Effector memory CD8-positive, alpha-beta T cell (primary cell): ENCODE measurements around the gene SV2C.
A peak's percentile ranks its signal among the peaks of the same experiment; 100 is the strongest.

ENCODE experiments used
- ATAC-seq: fragments of 150-1000 bp; cut with Tn5 transposase; replicated peaks from 2 replicates; pipeline ENCODE4 v1.10.0; 2021; ENCODE audit warnings: mild to moderate bottlenecking, moderate library complexity
- DNase-seq, 3 experiments: peaks; one replicate each; pipeline ENCODE4 v3.0.0; 2021
- H3K27ac Mint-ChIP-seq, 2 donors: one replicate each; pipeline ENCODE4 v1.8.0; 2022; ENCODE audit warnings: mild to moderate bottlenecking in 2 of 2, mixed read lengths in 2 of 2, moderate library complexity in 2 of 2
- H3K27me3 Mint-ChIP-seq, 2 donors: one replicate each; pipeline ENCODE4 v1.8.0; 2022; ENCODE audit warnings: mixed read lengths in 2 of 2
- H3K36me3 Mint-ChIP-seq: one replicate; pipeline ENCODE4 v1.8.0; 2022; ENCODE audit warnings: mild to moderate bottlenecking, moderate library complexity, mixed read lengths; ENCODE audit not compliant: insufficient read depth
- H3K4me1 Mint-ChIP-seq, 2 donors: one replicate each; pipeline ENCODE4 v1.8.0; 2022; ENCODE audit warnings: low read depth in 2 of 2, mixed read lengths in 2 of 2
- H3K4me3 Mint-ChIP-seq, 2 donors: one replicate each; pipeline ENCODE4 v1.8.0; 2022; ENCODE audit warnings: mild to moderate bottlenecking in 2 of 2, mixed read lengths in 2 of 2, moderate library complexity in 2 of 2
- H3K9me3 Mint-ChIP-seq, 2 donors: one replicate each; pipeline ENCODE4 v1.8.0; 2022; ENCODE audit warnings: mixed read lengths in 2 of 2

The SV2C gene

GRCh38 chr5:76371960-76372322 is 288.8 kb downstream of the SV2C start:
- Mint-ChIP-seq H3K27ac (peak overlapping the region in 1 of 2 donors; percentile 59), H3K9me3 (no peaks in the 10 kb centered on the region), H3K4me3 (no peak overlapping the region), H3K27me3 (no peaks in the 10 kb centered on the region), H3K36me3 (peaks cover 3% of the 10 kb centered on the region), H3K4me1 (peaks cover 5 to 14% of the 10 kb centered on the region in 2 donors)
- no peak for DNase-seq
- no peak for ATAC-seq

GRCh38 chr5:76372323-76373054 is 289.3 kb downstream of the SV2C start:
- Mint-ChIP-seq H3K4me1 (peaks cover 5 to 14% of the 10 kb centered on the region in 2 donors), H3K9me3 (no peaks in the 10 kb centered on the region), H3K4me3 (no peak overlapping the region), H3K27me3 (no peaks in the 10 kb centered on the region), H3K27ac (peak overlapping the region; percentile 59 to 81), H3K36me3 (peaks cover 3% of the 10 kb centered on the region)
- no peak for DNase-seq
- no peak for ATAC-seq

GRCh38 chr5:76376148-76376865 is 293.1 kb downstream of the SV2C start:
- peaks cover 21 to 39% of the 10 kb centered on the region in 2 donors for H3K4me1 Mint-ChIP-seq
- no peak for DNase-seq
- ATAC-seq, result no peak
- H3K4me3 Mint-ChIP-seq, result no peak overlapping the region
- H3K36me3 Mint-ChIP-seq, result no peaks in the 10 kb centered on the region
- no peaks in the 10 kb centered on the region for H3K9me3 Mint-ChIP-seq
- peak overlapping the region in 1 of 2 donors; percentile 50 for H3K27ac Mint-ChIP-seq
- no peaks in the 10 kb centered on the region for H3K27me3 Mint-ChIP-seq

- Mint-ChIP-seq H3K27ac (peak overlapping the region; percentile 24 to 30), H3K27me3 (no peaks in the 10 kb centered on the region), H3K36me3 (no peaks in the 10 kb centered on the region), H3K9me3 (no peaks in the 10 kb centered on the region), H3K4me1 (peaks cover 21 to 39% of the 10 kb centered on the region in 2 donors), H3K4me3 (no peak overlapping the region)
- no peak for ATAC-seq
- DNase-seq, result no peak
Measured at GRCh38 chr5:76376866-76377230, 293.7 kb downstream of the SV2C start.

GRCh38 chr5:76378355-76378754 is 295.2 kb downstream of the SV2C start:
- Mint-ChIP-seq H3K9me3 (no peaks in the 10 kb centered on the region), H3K4me3 (no peak overlapping the region), H3K36me3 (no peaks in the 10 kb centered on the region), H3K27me3 (no peaks in the 10 kb centered on the region), H3K4me1 (peaks cover 26 to 38% of the 10 kb centered on the region in 2 donors), H3K27ac (peak overlapping the region; percentile 13 to 30)
- ATAC-seq (no peak), DNase-seq (no peak)

- no peak for DNase-seq
- ATAC-seq, result no peak
- H3K4me3 Mint-ChIP-seq, result no peak overlapping the region
- H3K9me3 Mint-ChIP-seq, result no peaks in the 10 kb centered on the region
- peaks cover 33 to 45% of the 10 kb centered on the region in 2 donors for H3K4me1 Mint-ChIP-seq
- no peaks in the 10 kb centered on the region for H3K36me3 Mint-ChIP-seq
- H3K27me3 Mint-ChIP-seq, result no peaks in the 10 kb centered on the region
- H3K27ac Mint-ChIP-seq, result peak overlapping the region in 1 of 2 donors; percentile 13
Measured at GRCh38 chr5:76379316-76379715, 296.1 kb downstream of the SV2C start.

GRCh38 chr5:76379855-76380254 is 296.7 kb downstream of the SV2C start:
- H3K36me3 Mint-ChIP-seq, result no peaks in the 10 kb centered on the region
- H3K4me3 Mint-ChIP-seq, result no peak overlapping the region
- H3K9me3 Mint-ChIP-seq, result no peaks in the 10 kb centered on the region
- peaks cover 33 to 48% of the 10 kb centered on the region in 2 donors for H3K4me1 Mint-ChIP-seq
- ATAC-seq (no peak), DNase-seq (no peak)
- no peaks in the 10 kb centered on the region for H3K27me3 Mint-ChIP-seq
- H3K27ac Mint-ChIP-seq, result peak overlapping the region in 1 of 2 donors; percentile 13

- Mint-ChIP-seq H3K4me1 (peaks cover 31 to 52% of the 10 kb centered on the region in 2 donors), H3K27ac (no peak overlapping the region), H3K9me3 (no peaks in the 10 kb centered on the region), H3K27me3 (no peaks in the 10 kb centered on the region), H3K4me3 (no peak overlapping the region), H3K36me3 (no peaks in the 10 kb centered on the region)
- DNase-seq (no peak), ATAC-seq (no peak)
Measured at GRCh38 chr5:76380346-76381066, 297.3 kb downstream of the SV2C start.

GRCh38 chr5:76383126-76383832 is 300.1 kb downstream of the SV2C start:
- Mint-ChIP-seq H3K27ac (peak overlapping the region; percentile 39 to 88), H3K4me3 (peak overlapping the region in 1 of 2 donors; percentile 16), H3K36me3 (no peaks in the 10 kb centered on the region), H3K27me3 (no peaks in the 10 kb centered on the region), H3K4me1 (peaks cover 31 to 47% of the 10 kb centered on the region in 2 donors), H3K9me3 (no peaks in the 10 kb centered on the region)
- DNase-seq, result no peak
- peak; percentile 78 for ATAC-seq

- Mint-ChIP-seq H3K36me3 (no peaks in the 10 kb centered on the region), H3K9me3 (no peaks in the 10 kb centered on the region), H3K27ac (peak overlapping the region; percentile 77 to 88), H3K27me3 (no peaks in the 10 kb centered on the region), H3K4me1 (peaks cover 23 to 39% of the 10 kb centered on the region in 2 donors), H3K4me3 (peak overlapping the region in 1 of 2 donors; percentile 40)
- DNase-seq (no peak), ATAC-seq (no peak)
Measured at GRCh38 chr5:76384189-76384588, 301.0 kb downstream of the SV2C start.

- Mint-ChIP-seq H3K27me3 (no peaks in the 10 kb centered on the region), H3K4me1 (peaks cover 20 to 36% of the 10 kb centered on the region in 2 donors), H3K27ac (peak overlapping the region in 1 of 2 donors; percentile 52), H3K4me3 (peak overlapping the region in 1 of 2 donors; percentile 40), H3K9me3 (no peaks in the 10 kb centered on the region), H3K36me3 (no peaks in the 10 kb centered on the region)
- ATAC-seq, result peak; percentile 47
- DNase-seq, result no peak
Measured at GRCh38 chr5:76384705-76385104, 301.5 kb downstream of the SV2C start.

- Mint-ChIP-seq H3K27ac (peak overlapping the region in 1 of 2 donors; percentile 82), H3K4me1 (peaks cover 26 to 41% of the 10 kb centered on the region in 2 donors), H3K9me3 (no peaks in the 10 kb centered on the region), H3K4me3 (no peak overlapping the region), H3K36me3 (peaks cover 6% of the 10 kb centered on the region), H3K27me3 (no peaks in the 10 kb centered on the region)
- ATAC-seq (no peak), DNase-seq (no peak)
Measured at GRCh38 chr5:76385540-76385939, 302.4 kb downstream of the SV2C start.

- no peaks in the 10 kb centered on the region for H3K27me3 Mint-ChIP-seq
- H3K4me1 Mint-ChIP-seq, result peaks cover 26 to 44% of the 10 kb centered on the region in 2 donors
- peak overlapping the region in 1 of 2 donors; percentile 82 for H3K27ac Mint-ChIP-seq
- ATAC-seq, result no peak
- no peaks in the 10 kb centered on the region for H3K9me3 Mint-ChIP-seq
- no peak for DNase-seq
- H3K36me3 Mint-ChIP-seq, result peaks cover 6% of the 10 kb centered on the region
- H3K4me3 Mint-ChIP-seq, result no peak overlapping the region
Measured at GRCh38 chr5:76386360-76386759, 303.2 kb downstream of the SV2C start.
